AG09319 (cell line): Measurements from ENCODE around the gene ADGRG6.

Experiments used
- DNase-seq: peaks from one replicate; pipeline ENCODE4 v3.0.0-alpha.2; 2010; ENCODE audit warnings: low read depth; ENCODE audit errors: extremely low read depth
- TF ChIP-seq, protein P1 (sequence below): IDR thresholded peaks from 2 replicates; pipeline ENCODE4 v1.5.1; 2011; ENCODE audit warnings: low read depth, mild to moderate bottlenecking, inconsistent platforms, low read length, moderate library complexity

Gene ADGRG6

DNA sequence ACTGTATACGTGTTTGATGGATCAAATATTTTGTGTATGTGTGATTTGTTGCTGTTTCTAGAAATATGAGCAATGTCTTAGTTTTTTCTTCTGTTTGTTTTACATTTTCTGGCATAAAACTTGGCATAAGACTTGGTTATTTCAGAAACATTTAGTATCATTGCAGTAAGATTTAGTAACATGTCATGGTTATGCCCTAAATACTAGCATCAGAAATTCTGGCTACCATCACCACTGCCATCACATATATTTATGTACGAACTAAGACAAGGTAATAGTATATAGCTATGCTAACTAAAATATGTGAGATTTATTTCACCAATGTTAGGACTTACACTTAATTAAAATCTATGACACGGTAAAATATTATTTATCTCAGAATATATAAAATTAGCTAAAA is 10.3 kb upstream of the ADGRG6 start:
- TF ChIP-seq, protein P1, sequence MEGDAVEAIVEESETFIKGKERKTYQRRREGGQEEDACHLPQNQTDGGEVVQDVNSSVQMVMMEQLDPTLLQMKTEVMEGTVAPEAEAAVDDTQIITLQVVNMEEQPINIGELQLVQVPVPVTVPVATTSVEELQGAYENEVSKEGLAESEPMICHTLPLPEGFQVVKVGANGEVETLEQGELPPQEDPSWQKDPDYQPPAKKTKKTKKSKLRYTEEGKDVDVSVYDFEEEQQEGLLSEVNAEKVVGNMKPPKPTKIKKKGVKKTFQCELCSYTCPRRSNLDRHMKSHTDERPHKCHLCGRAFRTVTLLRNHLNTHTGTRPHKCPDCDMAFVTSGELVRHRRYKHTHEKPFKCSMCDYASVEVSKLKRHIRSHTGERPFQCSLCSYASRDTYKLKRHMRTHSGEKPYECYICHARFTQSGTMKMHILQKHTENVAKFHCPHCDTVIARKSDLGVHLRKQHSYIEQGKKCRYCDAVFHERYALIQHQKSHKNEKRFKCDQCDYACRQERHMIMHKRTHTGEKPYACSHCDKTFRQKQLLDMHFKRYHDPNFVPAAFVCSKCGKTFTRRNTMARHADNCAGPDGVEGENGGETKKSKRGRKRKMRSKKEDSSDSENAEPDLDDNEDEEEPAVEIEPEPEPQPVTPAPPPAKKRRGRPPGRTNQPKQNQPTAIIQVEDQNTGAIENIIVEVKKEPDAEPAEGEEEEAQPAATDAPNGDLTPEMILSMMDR: no peak
- no peak for DNase-seq

DNA sequence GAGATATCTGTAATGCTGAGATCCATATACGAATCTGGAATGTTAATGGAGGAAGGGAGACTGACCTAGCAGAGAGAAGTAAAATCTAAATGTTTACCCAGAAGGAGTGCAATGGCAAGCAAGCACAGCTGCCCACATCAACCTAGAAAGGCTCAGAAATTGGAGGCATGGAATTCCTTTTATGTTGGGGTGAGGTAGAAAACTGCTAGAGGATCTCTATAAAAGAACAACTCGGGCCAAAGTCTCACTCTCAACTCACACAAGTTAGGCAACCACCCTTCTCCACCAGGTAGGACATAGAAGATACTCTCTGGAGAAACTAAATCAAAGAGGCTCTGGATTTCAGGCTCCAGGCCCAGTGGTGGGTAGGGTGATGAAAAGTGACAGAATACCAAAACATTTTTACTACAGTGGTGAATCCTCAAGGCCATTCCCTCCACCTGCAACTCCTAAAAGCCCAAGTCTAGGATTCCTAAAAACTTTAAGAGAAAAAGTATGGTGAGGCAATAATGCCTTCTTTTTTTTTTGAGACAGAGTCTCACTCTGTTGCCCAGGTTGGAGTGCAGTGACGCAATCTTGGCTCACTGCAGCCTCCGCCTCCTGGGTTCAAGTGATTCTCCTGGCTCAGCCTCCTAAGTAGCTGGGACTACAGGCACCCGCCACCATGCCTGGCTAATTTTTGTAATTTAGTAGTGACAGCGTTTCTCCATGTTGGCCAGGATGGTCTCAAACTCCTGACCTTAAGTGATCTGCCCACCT is 9.5 kb upstream of the ADGRG6 start:
- no peak for DNase-seq
- TF ChIP-seq, protein P1: no peak

DNA sequence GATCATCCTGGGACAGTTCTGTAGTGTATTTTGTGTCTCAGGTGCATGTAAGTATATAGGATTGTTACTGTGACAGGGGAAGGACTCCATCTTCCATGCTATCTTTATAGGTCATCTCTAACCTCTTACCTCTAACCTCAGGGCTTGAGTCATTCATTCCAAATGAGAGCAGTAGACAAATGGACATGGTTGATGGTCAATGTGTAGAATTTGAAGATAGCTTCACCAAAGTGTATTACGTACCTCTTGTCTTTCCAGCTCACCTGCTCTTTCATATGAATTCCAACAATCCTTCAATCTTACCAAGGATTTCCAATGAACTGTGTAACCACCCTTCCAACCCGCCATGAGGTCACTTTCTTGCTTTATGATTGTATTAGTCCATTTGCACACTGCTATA is 8.7 kb upstream of the ADGRG6 start:
- no peak for DNase-seq
- TF ChIP-seq, protein P1: no peak

DNA sequence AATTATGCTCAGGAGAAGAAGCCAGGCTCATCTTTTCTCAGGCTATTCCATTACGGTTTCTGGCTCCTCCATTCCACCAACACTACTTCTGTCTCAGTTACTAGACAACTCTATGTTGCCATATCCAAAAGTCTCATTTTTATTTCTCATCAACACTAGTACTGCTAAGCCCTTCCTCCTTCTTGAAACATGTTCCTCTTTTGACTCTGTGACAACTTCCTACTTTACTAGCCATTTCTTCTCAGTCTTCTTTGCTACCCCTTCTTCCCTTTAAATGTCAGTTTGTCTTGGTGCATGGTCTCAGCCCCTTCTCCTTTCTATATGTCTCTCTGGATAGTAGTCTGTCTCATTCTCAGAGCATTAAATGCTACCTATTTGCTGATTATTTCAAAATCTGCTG is 7.1 kb upstream of the ADGRG6 start:
- no peak for DNase-seq
- TF ChIP-seq, protein P1: no peak

DNA sequence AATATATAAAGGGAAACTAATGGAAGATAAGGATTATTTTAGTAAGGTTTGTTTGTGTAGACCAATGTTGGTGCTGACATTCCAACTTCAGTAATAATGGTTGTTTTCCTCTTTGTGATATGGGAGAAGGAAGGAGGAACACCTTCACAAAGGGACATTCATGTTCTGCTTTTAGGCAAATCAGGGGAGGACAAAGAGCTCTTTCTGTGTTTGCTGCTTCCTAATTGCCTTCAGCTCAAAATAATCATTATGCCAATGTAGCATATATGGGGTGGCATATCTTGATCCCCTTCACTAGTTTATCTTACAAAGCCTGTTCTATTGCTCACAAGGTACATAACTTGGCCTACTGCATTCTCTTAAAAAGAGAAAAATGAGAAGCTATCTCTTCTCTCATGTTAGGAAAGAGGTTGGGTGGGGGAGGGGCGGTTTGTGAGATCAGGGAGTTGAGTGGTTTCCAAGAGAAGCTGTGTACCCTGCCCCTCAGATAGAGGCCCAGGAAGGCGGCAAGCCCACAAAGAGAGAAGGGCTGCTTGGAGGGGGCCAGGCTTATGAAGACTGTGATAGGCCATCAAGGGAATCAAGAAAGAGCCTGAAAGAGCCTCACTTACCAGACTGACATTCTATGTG is 4.7 kb upstream of the ADGRG6 start:
- TF ChIP-seq, protein P1: no peak
- no peak for DNase-seq

DNA sequence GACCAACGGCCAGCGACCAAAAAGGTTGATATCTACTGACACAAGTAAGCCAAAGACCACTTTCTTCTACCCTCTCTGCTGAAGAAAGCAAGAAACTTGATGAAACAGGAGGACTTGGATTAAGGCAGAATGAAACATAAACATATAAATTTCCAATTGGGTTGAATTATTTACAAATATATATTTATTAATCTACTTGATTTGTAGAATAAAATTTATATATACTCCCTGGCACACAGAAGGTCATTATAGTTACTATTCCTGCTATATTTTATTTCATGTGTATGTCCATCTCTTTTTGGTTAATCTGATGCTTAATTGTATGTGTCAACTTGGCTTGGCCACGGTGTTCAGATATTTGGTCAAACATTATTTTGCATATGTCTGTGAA is 4.2 kb upstream of the ADGRG6 start:
- TF ChIP-seq, protein P1: no peak
- DNase-seq: no peak

DNA sequence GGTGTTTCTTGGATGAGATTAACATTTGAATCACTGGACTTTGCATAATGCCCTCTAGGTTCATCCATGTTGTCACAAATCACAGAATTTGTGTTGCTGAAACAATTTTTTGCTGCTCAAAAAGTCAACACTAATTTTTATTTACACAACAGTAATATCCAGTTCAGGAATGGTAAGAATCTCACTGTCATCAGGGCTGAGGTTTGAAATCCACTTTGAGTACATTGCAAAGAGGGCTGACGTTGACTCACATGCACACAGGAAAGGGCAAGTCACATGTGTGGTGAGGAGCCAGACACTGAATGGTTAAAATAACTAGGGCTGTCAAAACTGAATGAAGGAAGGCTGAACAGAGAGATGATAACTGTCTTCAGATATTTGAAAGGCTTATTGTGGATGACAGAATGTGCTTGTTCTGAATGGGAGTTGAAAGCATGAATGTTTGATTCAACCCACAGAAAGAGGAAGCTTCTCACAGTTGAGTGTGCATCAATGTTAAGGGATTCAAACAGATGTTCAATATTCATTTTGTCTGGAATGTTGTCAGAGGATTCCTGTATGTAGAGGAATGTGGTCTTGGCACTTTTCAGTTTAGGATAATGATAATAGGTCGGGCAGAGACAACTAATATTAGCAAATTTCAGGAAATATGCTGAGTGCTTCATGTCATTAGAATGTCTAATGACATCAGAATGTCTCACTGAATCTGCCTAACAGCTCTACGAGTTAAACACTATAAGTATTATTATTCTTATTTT is 3.6 kb upstream of the ADGRG6 start:
- DNase-seq: no peak
- TF ChIP-seq, protein P1: no peak
